IMR-90 (cell line): ENCODE results near the gene MARCO. TPM values are rescaled to one million over a fixed set of nuclear protein-coding genes. Genes with fewer than 3 reads are reported as not detected.

Experiments used
- ATAC-seq: fragments of 200-7000 bp; cut with Tn5 transposase; 2 replicates; pipeline ENCODE4 v1.9.1; 2020; ENCODE audit warnings: low read depth, mild to moderate bottlenecking, moderate library complexity
- BruUV-seq: library from RNA; stranded (reverse); fragments of 400-500 nt; replicated peaks from 2 replicates; lab custom pipeline; 2021; lab: Mats Ljungman, UMichigan
- CTCF ChIA-PET: fragments of 300-600 bp; formaldehyde crosslinking; extraction: SDS; loops from one replicate; lab custom pipeline; 2021; ENCODE audit warnings: antibody characterized with exemption; lab: Yijun Ruan, JAX
- POLR2A ChIA-PET: fragments of 300-600 bp; sonication (Branson Sonifier 250); formaldehyde crosslinking; loops from one replicate; lab custom pipeline; 2022; ENCODE audit warnings: antibody characterized with exemption; ENCODE audit not compliant: unreplicated experiment; lab: Charles Lee
- DNase-seq: peaks from one replicate; pipeline ENCODE4 v3.0.0; 2013
- H2AFZ ChIP-seq: replicated peaks from 2 replicates; pipeline ENCODE3; 2013; ENCODE audit warnings: low read length, mild to moderate bottlenecking; ENCODE audit not compliant: poor library complexity
- H2AK5ac ChIP-seq: 2 replicates; pipeline ENCODE4 v1.6.1; 2013; ENCODE audit warnings: low read depth, low read length, inconsistent platforms
- H2AK9ac ChIP-seq: replicated peaks from 2 replicates; pipeline ENCODE3; 2013; ENCODE audit warnings: mild to moderate bottlenecking, low read depth, low read length, moderate library complexity; ENCODE audit not compliant: poor library complexity
- H2BK120ac ChIP-seq: 2 replicates; pipeline ENCODE4 v1.6.1; 2013; ENCODE audit warnings: low read depth, low read length, inconsistent platforms
- H2BK15ac ChIP-seq: 3 replicates; pipeline ENCODE4 v1.6.1; 2013; ENCODE audit warnings: low read depth, low read length, inconsistent platforms
- H2BK20ac ChIP-seq: 2 replicates; pipeline ENCODE4 v1.6.1; 2013; ENCODE audit warnings: low read depth, mild to moderate bottlenecking, inconsistent platforms, low read length, moderate library complexity
- H2BK5ac ChIP-seq: 2 replicates; pipeline ENCODE4 v1.6.1; 2013; ENCODE audit warnings: mild to moderate bottlenecking, low read depth, low read length, inconsistent platforms; ENCODE audit not compliant: poor library complexity, severe bottlenecking
- H3K14ac ChIP-seq: replicated peaks from 2 replicates; pipeline ENCODE4 v1.6.1; 2013; ENCODE audit warnings: low read depth, low read length, inconsistent platforms
- H3K18ac ChIP-seq: 2 replicates; pipeline ENCODE4 v1.6.1; 2013; ENCODE audit warnings: low read depth, low read length, control low read depth
- H3K23ac ChIP-seq: 2 replicates; pipeline ENCODE4 v1.6.1; 2013; ENCODE audit warnings: low read depth, low read length, inconsistent platforms
- H3K27ac ChIP-seq: 2 replicates; pipeline ENCODE4 v1.5.1; 2013; ENCODE audit warnings: mild to moderate bottlenecking, control low read depth, low read length; ENCODE audit not compliant: insufficient read depth
- H3K27me3 ChIP-seq: 2 replicates; pipeline ENCODE4 v1.6.1; 2013; ENCODE audit warnings: low read length; ENCODE audit not compliant: control insufficient read depth, insufficient read depth
- H3K36me3 ChIP-seq: 2 replicates; pipeline ENCODE4 v1.6.1; 2013; ENCODE audit warnings: low read length, mixed read lengths; ENCODE audit not compliant: control insufficient read depth, insufficient read depth
- H3K4ac ChIP-seq: 2 replicates; pipeline ENCODE4 v1.6.1; 2013; ENCODE audit warnings: low read depth, low read length, inconsistent platforms
- H3K4me1 ChIP-seq: 2 replicates; pipeline ENCODE4 v1.6.1; 2013; ENCODE audit warnings: low read length, mixed read lengths; ENCODE audit not compliant: control insufficient read depth, insufficient read depth
- H3K4me2 ChIP-seq: 2 replicates; pipeline ENCODE4 v1.6.1; 2013; ENCODE audit warnings: low read depth, mild to moderate bottlenecking, control low read depth, low read length, moderate library complexity
- H3K4me3 ChIP-seq: 2 replicates; pipeline ENCODE4 v1.5.1; 2013; ENCODE audit warnings: low read depth, mild to moderate bottlenecking, control low read depth, low read length, moderate library complexity; ENCODE audit not compliant: insufficient read depth
- H3K56ac ChIP-seq: 2 replicates; pipeline ENCODE4 v1.6.1; 2013; ENCODE audit warnings: low read length, inconsistent platforms; ENCODE audit not compliant: insufficient read depth; ENCODE audit errors: extremely low read depth
- H3K79me1 ChIP-seq, 2 experiments: 2 replicates each; pipeline ENCODE4 v1.6.1; 2013; ENCODE audit warnings: low read length in 2 of 2, inconsistent platforms in 1 of 2, low read depth in 1 of 2
- H3K9ac ChIP-seq: 2 replicates; pipeline ENCODE4 v1.6.1; 2013; ENCODE audit warnings: low read depth, low read length, control low read depth
- H3K9me1 ChIP-seq: 2 replicates; pipeline ENCODE4 v1.6.1; 2013; ENCODE audit warnings: low read length, inconsistent platforms; ENCODE audit not compliant: insufficient read depth
- H3K9me3 ChIP-seq: 2 replicates; pipeline ENCODE4 v1.6.1; 2013; ENCODE audit warnings: low read length; ENCODE audit not compliant: control insufficient read depth, insufficient read depth
- H4K20me1 ChIP-seq: 2 replicates; pipeline ENCODE4 v1.6.1; 2013; ENCODE audit warnings: low read length, inconsistent platforms; ENCODE audit not compliant: insufficient read depth
- H4K5ac ChIP-seq: 2 replicates; pipeline ENCODE4 v1.6.1; 2013; ENCODE audit warnings: mild to moderate bottlenecking, low read depth, low read length, control low read depth
- H4K8ac ChIP-seq, 2 experiments: 2 replicates each; pipeline ENCODE4 v1.6.1; 2013; ENCODE audit warnings: low read depth in 2 of 2, low read length in 2 of 2, control low read depth in 1 of 2, inconsistent platforms in 1 of 2
- H4K91ac ChIP-seq: 2 replicates; pipeline ENCODE4 v1.6.1; 2013; ENCODE audit warnings: low read depth, low read length, inconsistent platforms; ENCODE audit not compliant: insufficient read depth
- MXI1 ChIP-seq: IDR thresholded peaks from 2 replicates; pipeline ENCODE4 v1.6.1; 2012; ENCODE audit warnings: low read depth, mild to moderate bottlenecking, low read length, moderate library complexity, borderline replicate concordance
- WGBS, 2 experiments: methylation state at CpG; one replicate each; pipeline versions ENCODE4 v1.1.5 to v1.1.7; 2013; ENCODE audit warnings: missing lambda C conversion rate in 2 of 2; ENCODE audit not compliant: insufficient read length in 1 of 2; ENCODE audit errors: extremely low coverage in 2 of 2; 5-methylcytosine and 5-hydroxymethylcytosine counted together
- dilution Hi-C: fragments of 300-500 bp; cut with HindIII; formaldehyde crosslinking; loops from one replicate; pipeline ENCODE4 v1.14.3; 2018; ENCODE audit warnings: low sequenced_read_pairs; ENCODE audit not compliant: unreplicated experiment
- in situ Hi-C: fragments of 300-500 bp; cut with MboI; formaldehyde crosslinking; loops from 3 replicates; pipeline ENCODE4 v1.14.3; 2019; ENCODE audit warnings: low sequenced_read_pairs, inconsistent platforms, mixed read lengths
- intact Hi-C: fragments of 100-400 bp; cut with micrococcal nuclease; formaldehyde crosslinking; loops from 2 replicates; pipeline ENCODE4 v1.10.0; 2022
- polyA plus RNA-seq, 3 experiments: library from polyadenylated mRNA; depleted of rRNA; stranded (reverse); fragments of >200 nt; gene quantifications; 2 replicates each; pipeline ENCODE4 v1.2.3, GENCODE V29; 2012; ENCODE audit warnings: low replicate concordance in 1 of 3
- total RNA-seq: library from RNA; depleted of rRNA; stranded (reverse); fragments of >200 nt; gene quantifications from 2 replicates; pipeline ENCODE4 v1.2.3, GENCODE V29; 2012

The MARCO gene
- total and polyA plus RNA-seq, 2 of the 4 experiments (the other 2 are of a cell fraction), result not detected

GRCh38 chr2:118981632-118982031 is 39.6 kb downstream of the MARCO start:
- H3K36me3 ChIP-seq, result no peaks in the 10 kb centered on the region
- no peak overlapping the region for H3K14ac ChIP-seq
- ATAC-seq, result no peak
- intact Hi-C loops (no loop called here), dilution Hi-C loops (no loop called here), in situ Hi-C loops (no loop called here)
- H3K56ac ChIP-seq, result no peak overlapping the region
- no peak overlapping the region for H3K18ac ChIP-seq
- H3K27me3 ChIP-seq, result no peaks in the 10 kb centered on the region
- no peak overlapping the region for H2AK5ac ChIP-seq
- no peak overlapping the region for H3K9ac ChIP-seq
- no peak overlapping the region for H3K4me2 ChIP-seq
- H2AK9ac ChIP-seq, result no peak overlapping the region
- no peak overlapping the region for H4K5ac ChIP-seq
- no peaks in the 10 kb centered on the region for H3K9me1 ChIP-seq
- H4K91ac ChIP-seq, result no peak overlapping the region
- no peaks in the 10 kb centered on the region for H4K20me1 ChIP-seq
- BruUV-seq, result no TSS peak
- H4K8ac ChIP-seq, result no peak overlapping the region
- H3K4me3 ChIP-seq, result no peak overlapping the region
- H3K9me3 ChIP-seq, result no peaks in the 10 kb centered on the region
- H2BK15ac ChIP-seq, result no peak overlapping the region
- H2BK20ac ChIP-seq, result no peak overlapping the region
- no peak overlapping the region for H2BK5ac ChIP-seq
- no peak overlapping the region for H3K27ac ChIP-seq
- TF ChIP-seq MXI1, result no peak
- no peak overlapping the region for H3K23ac ChIP-seq
- no peaks in the 10 kb centered on the region for H3K4me1 ChIP-seq
- H2BK120ac ChIP-seq, result no peak overlapping the region
- H3K79me1 ChIP-seq, result no peaks in the 10 kb centered on the region
- H2AFZ ChIP-seq, result no peak overlapping the region
- POLR2A ChIA-PET, result no interaction called here
- no peak for DNase-seq
- H3K4ac ChIP-seq, result no peak overlapping the region
- CTCF ChIA-PET, result no interaction called here
- 0% methylated on average over 1 of the region's 2 CpGs; no CpG with 5 or more reads in 1 of the 2 experiments for WGBS, 2 experiments
